ENCODE data around the gene SLC16A1. TPM values are rescaled to one million over a fixed set of nuclear protein-coding genes. Genes with fewer than 3 reads are reported as not detected.

Gene SLC16A1
- total RNA-seq, 1 donor from 2014 or later = 149 TPM

- Histone ChIP-seq H3K4me1 (peaks cover 5% of the 10 kb centered on the region), H3K27ac (no peak overlapping the region), H3K36me3 (no peaks in the 10 kb centered on the region), H3K9ac (no peak overlapping the region), H2AFZ (replicated peaks) (no peak overlapping the region), H3F3A (ENCODE audit: low read depth) (no peaks in the 10 kb centered on the region), H3K4me3 (no peak overlapping the region), H3K4me2 (no peak overlapping the region), H4K20me1 (ENCODE audit: low read depth) (no peaks in the 10 kb centered on the region), H3K79me2 (ENCODE audit: low read depth) (no peaks in the 10 kb centered on the region), H3K27me3 (no peaks in the 10 kb centered on the region), H3K9me3 (ENCODE audit: low read depth) (no peaks in the 10 kb centered on the region)
- no peaks in the 10 kb centered on the region for H3K4me1 Mint-ChIP-seq
- H3K36me3 Mint-ChIP-seq = no peaks in the 10 kb centered on the region
- TF ChIP-seq EZH2phosphoT487 (IDR thresholded peaks at IDR 0.05) (no peak), CTCF (IDR thresholded peaks at IDR 0.05) (no peak), EZH2 (IDR thresholded peaks at IDR 0.05) (no peak)
- H3K27me3 Mint-ChIP-seq (ENCODE audit: insufficient read depth, low read depth) = peaks cover 5% of the 10 kb centered on the region
- H3K4me3 Mint-ChIP-seq = no peak overlapping the region
- H3K27ac Mint-ChIP-seq = no peak overlapping the region
- no peaks in the 10 kb centered on the region for H3K9me3 Mint-ChIP-seq
- DNase-seq (ENCODE audit: low spot score) = no peak
Measured at GRCh38 chr1:112992780-112993179, 36.8 kb upstream of the SLC16A1 start.

- no peak overlapping the region for H3K4me2 ChIP-seq
- H3K4me3 ChIP-seq = no peak overlapping the region
- no peaks in the 10 kb centered on the region for H3F3A ChIP-seq (ENCODE audit: low read depth)
- peaks cover 5% of the 10 kb centered on the region for H3K27me3 Mint-ChIP-seq (ENCODE audit: insufficient read depth, low read depth)
- no peaks in the 10 kb centered on the region for H3K36me3 Mint-ChIP-seq
- no peaks in the 10 kb centered on the region for H3K9me3 ChIP-seq (ENCODE audit: low read depth)
- no peaks in the 10 kb centered on the region for H3K79me2 ChIP-seq (ENCODE audit: low read depth)
- no peak for DNase-seq (ENCODE audit: low spot score)
- no peak overlapping the region for H3K27ac ChIP-seq
- no peaks in the 10 kb centered on the region for H3K36me3 ChIP-seq
- no peaks in the 10 kb centered on the region for H3K27me3 ChIP-seq
- no peak overlapping the region for H3K4me3 Mint-ChIP-seq
- H3K9ac ChIP-seq = no peak overlapping the region
- H3K4me1 Mint-ChIP-seq = no peaks in the 10 kb centered on the region
- H2AFZ ChIP-seq (replicated peaks) = no peak overlapping the region
- H3K27ac Mint-ChIP-seq = no peak overlapping the region
- TF ChIP-seq EZH2phosphoT487 (IDR thresholded peaks at IDR 0.05) (no peak), CTCF (IDR thresholded peaks at IDR 0.05) (no peak), EZH2 (IDR thresholded peaks at IDR 0.05) (no peak)
- H3K4me1 ChIP-seq = peaks cover 5% of the 10 kb centered on the region
- no peaks in the 10 kb centered on the region for H3K9me3 Mint-ChIP-seq
- no peaks in the 10 kb centered on the region for H4K20me1 ChIP-seq (ENCODE audit: low read depth)
Measured at GRCh38 chr1:112991402-112992120, 35.6 kb upstream of the SLC16A1 start.

- H3K9ac ChIP-seq = no peak overlapping the region
- no peaks in the 10 kb centered on the region for H3K9me3 Mint-ChIP-seq
- no peaks in the 10 kb centered on the region for H3K27me3 ChIP-seq
- H3K4me1 Mint-ChIP-seq = no peaks in the 10 kb centered on the region
- H4K20me1 ChIP-seq (ENCODE audit: low read depth) = no peaks in the 10 kb centered on the region
- H3K27me3 Mint-ChIP-seq (ENCODE audit: insufficient read depth, low read depth) = peaks cover 5% of the 10 kb centered on the region
- H3K9me3 ChIP-seq (ENCODE audit: low read depth) = no peaks in the 10 kb centered on the region
- H2AFZ ChIP-seq (replicated peaks) = no peak overlapping the region
- H3K79me2 ChIP-seq (ENCODE audit: low read depth) = no peaks in the 10 kb centered on the region
- no peak overlapping the region for H3K4me3 Mint-ChIP-seq
- no peak overlapping the region for H3K4me2 ChIP-seq
- peaks cover 5% of the 10 kb centered on the region for H3K4me1 ChIP-seq
- TF ChIP-seq EZH2 (IDR thresholded peaks at IDR 0.05) = no peak
- TF ChIP-seq CTCF (IDR thresholded peaks at IDR 0.05) = no peak
- TF ChIP-seq EZH2phosphoT487 (IDR thresholded peaks at IDR 0.05) = no peak
- H3K36me3 Mint-ChIP-seq = no peaks in the 10 kb centered on the region
- H3K27ac ChIP-seq = no peak overlapping the region
- H3F3A ChIP-seq (ENCODE audit: low read depth) = no peaks in the 10 kb centered on the region
- H3K4me3 ChIP-seq = no peak overlapping the region
- no peaks in the 10 kb centered on the region for H3K36me3 ChIP-seq
- no peak for DNase-seq (ENCODE audit: low spot score)
- H3K27ac Mint-ChIP-seq = no peak overlapping the region
Measured at GRCh38 chr1:112990271-112990670, 34.3 kb upstream of the SLC16A1 start.
